ENCODE results near the gene NOMO2.
"Not testable (repeated sequence)": the region's sequence is repeated elsewhere in the genome, so short reads cannot be mapped to it uniquely, and the experiment has no call there.

The NOMO2 gene

GRCh38 chr16:18498430-18498829 lies 63.5 kb downstream of the NOMO2 start:
- DNase-seq: not testable (repeated sequence)

- not testable (repeated sequence) for DNase-seq
These were observed 64.9 kb downstream of the NOMO2 start for GRCh38 chr16:18497032-18497431.

DNA sequence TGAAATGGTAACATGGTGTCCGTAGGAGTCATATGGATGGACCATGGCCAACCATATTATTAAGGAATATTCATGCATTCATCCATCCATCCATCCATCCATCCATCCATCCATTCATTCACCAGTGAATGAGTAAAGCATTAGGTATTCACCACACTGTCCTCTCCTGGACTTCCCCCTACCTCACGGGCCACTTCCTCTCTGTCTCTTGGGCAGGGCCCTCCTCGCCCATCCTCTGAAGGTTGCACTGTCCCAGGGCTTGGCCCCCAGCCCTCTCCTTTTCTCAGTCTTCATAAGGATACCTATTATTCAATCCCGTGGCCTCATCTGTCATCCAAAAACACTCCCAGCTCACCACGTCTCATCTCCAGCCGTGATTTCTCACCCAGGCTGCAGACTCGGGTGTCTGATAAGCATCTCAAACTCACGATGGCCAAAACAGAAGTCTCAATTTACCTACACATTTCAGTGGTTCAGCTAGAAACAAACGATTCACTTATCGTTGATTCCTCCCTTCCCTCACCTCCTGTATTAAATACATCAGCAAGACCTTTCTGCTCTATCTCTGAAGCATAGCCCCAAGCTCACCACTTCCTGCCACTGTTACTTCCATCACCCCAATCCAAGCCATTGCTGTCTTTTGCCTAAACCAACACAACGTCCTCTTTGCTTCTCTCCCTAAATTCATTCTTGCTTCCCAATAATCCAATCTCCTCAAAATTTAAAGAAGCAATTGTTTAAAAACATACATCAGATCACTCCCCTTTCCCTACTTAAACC lies 69.6 kb downstream of the NOMO2 start:
- DNase-seq: not testable (repeated sequence)

DNA sequence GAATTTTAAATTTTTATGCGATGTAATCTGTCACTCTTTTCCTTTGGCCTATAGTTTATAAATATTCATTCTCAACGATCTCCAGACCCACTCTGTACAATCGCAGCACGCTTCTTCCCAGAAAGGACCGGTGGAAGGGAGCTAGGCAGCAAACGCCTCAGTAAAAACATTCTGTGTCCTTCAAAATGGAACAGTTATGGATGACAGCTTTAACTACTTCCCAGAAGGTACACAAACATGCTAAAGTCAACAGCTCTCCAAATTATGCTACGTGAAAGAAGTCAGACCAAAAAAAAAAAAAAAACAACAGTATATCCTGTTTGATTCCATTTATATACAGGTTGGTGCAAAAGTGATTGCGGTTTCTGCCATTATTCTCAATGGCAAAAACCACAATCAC lies 125.9 kb downstream of the NOMO2 start:
- DNase-seq: not testable (repeated sequence)

GRCh38 chr16:18415827-18416226 lies 146.1 kb downstream of the NOMO2 start:
- DNase-seq: not testable (repeated sequence)

- not testable (repeated sequence) for DNase-seq
These were observed 152.2 kb downstream of the NOMO2 start for GRCh38 chr16:18409532-18410293.

DNA sequence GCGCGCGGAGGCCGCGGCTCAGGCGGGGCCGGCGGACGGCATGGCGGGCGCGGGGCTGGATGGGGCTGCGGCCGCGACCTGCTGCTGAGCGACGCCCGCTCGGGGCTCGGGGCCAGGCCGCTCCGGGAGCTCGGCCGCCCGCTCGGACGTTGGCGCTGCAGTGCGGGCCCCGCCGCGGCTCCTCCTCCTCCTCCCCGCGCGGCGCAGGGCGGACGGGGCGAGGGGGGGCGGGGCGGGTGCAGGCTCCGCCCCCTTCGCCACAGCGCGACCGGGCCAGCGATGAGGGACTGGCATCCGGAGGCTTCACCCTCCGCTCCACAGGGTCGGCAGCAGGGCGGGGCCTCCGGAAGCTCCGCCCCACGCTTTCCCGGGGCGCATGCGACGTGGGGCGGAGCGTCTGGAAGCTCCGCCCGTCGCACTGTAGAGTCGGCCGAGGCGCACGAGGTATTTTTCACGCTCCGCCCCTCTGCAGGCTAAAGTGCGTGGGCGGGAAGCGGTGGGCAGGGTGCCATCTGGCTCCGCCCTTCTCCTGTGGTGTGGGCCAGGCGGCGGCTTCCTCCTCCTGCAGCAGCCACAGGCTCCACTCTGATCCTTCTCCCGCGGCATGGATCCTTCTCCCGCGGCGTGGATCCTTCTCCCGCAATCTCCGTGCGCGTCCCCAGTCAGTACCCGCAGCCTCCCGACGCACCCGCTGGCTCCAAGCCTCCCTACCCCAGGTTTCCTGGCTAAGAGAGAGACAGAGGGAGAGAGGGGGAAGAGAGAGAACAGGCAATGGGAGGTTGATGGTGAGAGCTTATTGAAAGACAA lies 159.8 kb downstream of the NOMO2 start:
- not testable (repeated sequence) for DNase-seq

GRCh38 chr16:18401159-18401558 lies 160.7 kb downstream of the NOMO2 start:
- DNase-seq: not testable (repeated sequence)

DNA sequence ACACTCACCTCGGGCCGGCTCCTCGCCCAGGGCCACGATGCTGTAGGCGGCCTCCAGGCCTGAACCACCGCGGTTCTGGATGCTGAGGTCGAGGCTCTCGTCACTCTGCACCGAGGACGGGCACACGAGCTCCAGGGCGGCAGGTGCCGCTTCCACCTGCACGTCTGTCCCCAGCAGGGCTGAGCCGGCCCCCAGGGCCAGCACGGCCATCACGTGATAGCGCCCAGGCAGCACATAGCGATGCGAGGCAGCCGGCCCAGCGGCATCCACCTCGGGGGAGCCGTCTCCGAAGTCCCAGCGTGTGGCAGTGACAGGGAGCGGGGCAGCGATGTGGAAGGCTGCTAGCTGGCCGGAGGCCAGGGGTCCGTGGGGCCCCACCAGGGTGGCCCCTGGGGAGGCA lies 167.5 kb downstream of the NOMO2 start:
- DNase-seq: not testable (repeated sequence)

- not testable (repeated sequence) for DNase-seq
These were observed 174.1 kb downstream of the NOMO2 start for GRCh38 chr16:18387767-18388166.

DNA sequence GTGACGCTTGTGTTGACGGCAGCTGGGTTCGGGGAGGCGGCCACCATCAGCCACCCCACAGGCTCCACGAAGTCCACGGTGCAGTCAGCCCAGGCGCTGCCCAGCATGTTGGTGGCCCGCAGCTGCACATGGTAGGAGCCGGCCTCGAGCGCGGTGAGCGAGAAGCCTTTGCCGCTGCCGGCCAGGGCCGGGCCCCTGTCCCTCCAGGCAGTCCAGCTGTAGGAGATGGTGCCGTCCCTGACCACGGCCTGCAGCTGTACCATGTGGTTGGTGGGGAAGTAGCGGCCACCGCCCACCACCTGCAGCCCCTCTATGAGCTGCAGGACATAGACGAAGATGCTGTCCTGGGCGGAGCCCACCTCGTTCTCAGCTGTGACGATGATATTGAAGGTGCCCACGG lies 175.4 kb downstream of the NOMO2 start:
- not testable (repeated sequence) for DNase-seq

DNA sequence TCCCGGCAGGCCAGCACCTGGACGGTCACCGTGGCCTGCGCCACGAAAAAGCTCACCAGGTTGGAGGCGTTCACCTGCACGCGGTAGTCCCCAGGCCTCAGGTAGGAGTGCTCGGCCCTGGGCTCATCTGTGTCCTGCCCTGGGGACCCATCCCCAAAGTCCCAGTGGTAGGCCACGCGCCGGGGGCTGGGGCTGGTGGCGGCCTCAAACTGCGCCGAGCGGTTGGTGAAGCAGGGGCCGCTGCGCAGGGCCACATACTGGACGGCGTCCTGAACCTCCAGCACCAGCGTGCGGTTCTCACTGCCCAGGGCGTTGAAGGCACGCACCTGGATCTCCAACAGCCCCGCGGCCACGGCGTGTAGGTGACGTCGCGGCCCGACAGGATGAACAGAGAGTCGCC lies 176.6 kb downstream of the NOMO2 start:
- DNase-seq: not testable (repeated sequence)

DNA sequence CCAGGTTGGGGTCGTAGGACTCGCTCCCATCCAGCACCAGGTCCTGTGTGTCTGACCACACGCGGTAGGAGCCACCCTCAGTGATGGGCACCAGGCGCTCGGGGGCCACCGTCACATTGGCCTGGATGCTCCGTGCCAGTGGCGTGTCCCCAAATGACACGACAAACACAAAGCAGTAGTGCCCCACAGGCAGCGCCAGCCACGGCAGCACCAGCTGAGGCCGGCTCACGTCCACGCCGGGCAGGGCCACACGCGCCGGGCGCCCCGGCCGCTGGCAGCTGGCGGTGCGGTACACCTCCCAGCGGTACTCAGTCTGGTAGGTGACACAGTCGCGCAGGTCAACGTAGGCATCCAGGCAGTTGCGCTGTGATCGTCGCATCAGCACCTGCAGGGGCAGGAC lies 177.0 kb downstream of the NOMO2 start:
- DNase-seq: not testable (repeated sequence)

GRCh38 chr16:18384098-18384636 lies 177.7 kb downstream of the NOMO2 start:
- DNase-seq: not testable (repeated sequence)

DNA sequence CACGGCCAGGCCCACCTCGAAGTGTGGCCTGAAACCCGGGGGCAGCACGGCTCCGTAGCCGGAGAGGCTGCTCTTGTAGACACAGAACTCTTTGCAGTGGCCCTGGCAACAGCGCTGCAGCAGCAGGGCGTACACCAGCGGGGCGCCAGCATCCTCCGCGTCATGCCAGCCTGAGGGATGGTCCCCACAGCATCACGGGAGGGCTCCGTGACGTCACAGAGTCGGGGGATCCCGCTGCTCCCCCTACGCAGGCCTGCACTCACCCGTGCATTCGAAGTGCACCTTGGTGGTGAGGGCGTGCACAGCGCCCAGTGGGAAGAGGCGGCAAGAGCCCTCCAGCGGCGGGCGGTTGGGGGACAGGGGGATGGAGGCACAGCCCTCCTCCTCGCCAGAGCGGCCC lies 179.2 kb downstream of the NOMO2 start:
- DNase-seq: not testable (repeated sequence)
